Renal cortical epithelial cell (primary cell): ENCODE data around the gene CCT2. TPM values are rescaled to one million over a fixed set of nuclear protein-coding genes. Genes with fewer than 3 reads are reported as not detected.

Experiments used
- DNase-seq: peaks from one replicate; pipeline ENCODE4 v3.0.0-alpha.2; 2011; ENCODE audit warnings: low read depth
- total RNA-seq: library from RNA; depleted of rRNA; stranded (reverse); fragments of >200 nt; gene quantifications from 2 replicates; pipeline ENCODE4 v1.2.3, GENCODE V29; 2014

Gene CCT2
- total RNA-seq, 1 donor from 2014 or later: 284 TPM

- DNase-seq: no peak
These were observed 56.3 kb downstream of the CCT2 start for GRCh38 chr12:69641546-69641945.

- DNase-seq: no peak
These were observed 57.3 kb downstream of the CCT2 start for GRCh38 chr12:69642531-69642930.

GRCh38 chr12:69644511-69644910, 59.3 kb downstream of the CCT2 start:
- DNase-seq: no peak

- DNase-seq: no peak
These were observed 59.8 kb downstream of the CCT2 start for GRCh38 chr12:69645031-69645430.

GRCh38 chr12:69647178-69647577, 61.9 kb downstream of the CCT2 start:
- DNase-seq: no peak

GRCh38 chr12:69648476-69648875, 63.2 kb downstream of the CCT2 start:
- peak; percentile 95 for DNase-seq

GRCh38 chr12:69649529-69649928, 64.3 kb downstream of the CCT2 start:
- no peak for DNase-seq

Other genes with a start within 250 kb of the CCT2 start
- not detected in 2 replicates for gene LYZ, start 237.1 kb upstream of the CCT2 start, total RNA-seq
- gene YEATS4, start 225.7 kb upstream of the CCT2 start, total RNA-seq: 17.0 and 34.0 TPM in 2 replicates
- gene FRS2, start 115.1 kb upstream of the CCT2 start, total RNA-seq: 47.9 and 73.7 TPM in 2 replicates
- gene LRRC10, start 25.4 kb downstream of the CCT2 start, total RNA-seq: not detected in 2 replicates
- 0.55 and 0.87 TPM in 2 replicates for gene BEST3, start 113.8 kb downstream of the CCT2 start, total RNA-seq
- gene RAB3IP, start 153.4 kb downstream of the CCT2 start, total RNA-seq: 45.7 and 75.2 TPM in 2 replicates
- gene MYRFL, start 239.8 kb downstream of the CCT2 start, total RNA-seq: 0.17 and 1.0 TPM in 2 replicates